ENCODE measurements around the gene IQCF6. TPM values are rescaled to one million over a fixed set of nuclear protein-coding genes. Genes with fewer than 3 reads are reported as not detected.
"Not testable (repeated sequence)": the region's sequence is repeated elsewhere in the genome, so short reads cannot be mapped to it uniquely, and the experiment has no call there.

IQCF6 gene
- total and polyA plus RNA-seq, 2 experiments from 2014 or later, result not detected

- not testable (repeated sequence) for H3K27me3 ChIP-seq (ENCODE audit: insufficient read depth); ATAC-seq; DNase-seq (ENCODE audit: low spot score); H3K36me3 Mint-ChIP-seq (ENCODE audit: low read depth); H3K27ac Mint-ChIP-seq; H3K4me1 ChIP-seq (ENCODE audit: insufficient read depth); H4K20me1 ChIP-seq (replicated peaks; ENCODE audit: insufficient read depth); H2AFZ ChIP-seq; H3K9me2 ChIP-seq (ENCODE audit: insufficient read depth); H3K27me3 Mint-ChIP-seq (ENCODE audit: insufficient read depth, low read depth, poor library complexity); H3K9me3 Mint-ChIP-seq; H3K4me3 Mint-ChIP-seq; H3K27ac ChIP-seq (ENCODE audit: low read depth); H3K4me3 ChIP-seq; H3K4me1 Mint-ChIP-seq; H3F3A ChIP-seq (replicated peaks; ENCODE audit: low read depth); H3K4me2 ChIP-seq; H3K79me2 ChIP-seq (replicated peaks; ENCODE audit: insufficient read depth); H3K36me3 ChIP-seq (ENCODE audit: insufficient read depth)
Measured at GRCh38 chr3:51787576-51787975, 8.5 kb upstream of the IQCF6 start.

- Histone ChIP-seq H3K4me2 (no peak overlapping the region), H3K36me3 (ENCODE audit: insufficient read depth) (no peaks in the 10 kb centered on the region), H3K79me2 (replicated peaks; ENCODE audit: insufficient read depth) (no peaks in the 10 kb centered on the region), H2AFZ (no peak overlapping the region), H3K4me1 (ENCODE audit: insufficient read depth) (no peaks in the 10 kb centered on the region), H3F3A (replicated peaks; ENCODE audit: low read depth) (no peaks in the 10 kb centered on the region), H3K27ac (ENCODE audit: low read depth) (no peak overlapping the region), H3K27me3 (ENCODE audit: insufficient read depth) (no peaks in the 10 kb centered on the region), H3K9me2 (ENCODE audit: insufficient read depth) (0 out of 2 replicates have a peak, but pooled peaks cover 3% of the 10 kb centered on the region), H4K20me1 (replicated peaks; ENCODE audit: insufficient read depth) (no peaks in the 10 kb centered on the region), H3K4me3 (no peak overlapping the region)
- Mint-ChIP-seq H3K9me3 (peaks cover 5% of the 10 kb centered on the region; the same call in 1 of the 3 replicates), H3K4me3 (no peak overlapping the region), H3K27me3 (ENCODE audit: insufficient read depth, low read depth, poor library complexity) (no peaks in the 10 kb centered on the region), H3K36me3 (ENCODE audit: low read depth) (no peaks in the 10 kb centered on the region), H3K4me1 (no peaks in the 10 kb centered on the region), H3K27ac (no peak overlapping the region)
- DNase-seq (ENCODE audit: low spot score) (no peak), ATAC-seq (no peak)
- TF ChIP-seq EZH2phosphoT487 (IDR thresholded peaks at IDR 0.05; ENCODE audit: unreplicated experiment) (no peak), ETS1 (IDR thresholded peaks at IDR 0.05) (no peak), STAT1 (IDR thresholded peaks at IDR 0.05; ENCODE audit: unreplicated experiment) (no peak), EZH2 (IDR thresholded peaks at IDR 0.05; ENCODE audit: low read depth, unreplicated experiment) (no peak), ZNF462 (CRISPR knock-in tag; IDR thresholded peaks at IDR 0.05) (no peak), JUNB (IDR thresholded peaks at IDR 0.05; ENCODE audit: unreplicated experiment) (no peak), CREB1 (CRISPR knock-in tag; IDR thresholded peaks at IDR 0.05; ENCODE audit: low read depth) (no peak), POLR2AphosphoS5 (IDR thresholded peaks at IDR 0.05; ENCODE audit: low read depth) (no peak)
- TF ChIP-seq, protein P1, sequence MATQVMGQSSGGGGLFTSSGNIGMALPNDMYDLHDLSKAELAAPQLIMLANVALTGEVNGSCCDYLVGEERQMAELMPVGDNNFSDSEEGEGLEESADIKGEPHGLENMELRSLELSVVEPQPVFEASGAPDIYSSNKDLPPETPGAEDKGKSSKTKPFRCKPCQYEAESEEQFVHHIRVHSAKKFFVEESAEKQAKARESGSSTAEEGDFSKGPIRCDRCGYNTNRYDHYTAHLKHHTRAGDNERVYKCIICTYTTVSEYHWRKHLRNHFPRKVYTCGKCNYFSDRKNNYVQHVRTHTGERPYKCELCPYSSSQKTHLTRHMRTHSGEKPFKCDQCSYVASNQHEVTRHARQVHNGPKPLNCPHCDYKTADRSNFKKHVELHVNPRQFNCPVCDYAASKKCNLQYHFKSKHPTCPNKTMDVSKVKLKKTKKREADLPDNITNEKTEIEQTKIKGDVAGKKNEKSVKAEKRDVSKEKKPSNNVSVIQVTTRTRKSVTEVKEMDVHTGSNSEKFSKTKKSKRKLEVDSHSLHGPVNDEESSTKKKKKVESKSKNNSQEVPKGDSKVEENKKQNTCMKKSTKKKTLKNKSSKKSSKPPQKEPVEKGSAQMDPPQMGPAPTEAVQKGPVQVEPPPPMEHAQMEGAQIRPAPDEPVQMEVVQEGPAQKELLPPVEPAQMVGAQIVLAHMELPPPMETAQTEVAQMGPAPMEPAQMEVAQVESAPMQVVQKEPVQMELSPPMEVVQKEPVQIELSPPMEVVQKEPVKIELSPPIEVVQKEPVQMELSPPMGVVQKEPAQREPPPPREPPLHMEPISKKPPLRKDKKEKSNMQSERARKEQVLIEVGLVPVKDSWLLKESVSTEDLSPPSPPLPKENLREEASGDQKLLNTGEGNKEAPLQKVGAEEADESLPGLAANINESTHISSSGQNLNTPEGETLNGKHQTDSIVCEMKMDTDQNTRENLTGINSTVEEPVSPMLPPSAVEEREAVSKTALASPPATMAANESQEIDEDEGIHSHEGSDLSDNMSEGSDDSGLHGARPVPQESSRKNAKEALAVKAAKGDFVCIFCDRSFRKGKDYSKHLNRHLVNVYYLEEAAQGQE (IDR thresholded peaks at IDR 0.05; ENCODE audit: unreplicated experiment), result no peak
- TF ChIP-seq, protein P2, sequence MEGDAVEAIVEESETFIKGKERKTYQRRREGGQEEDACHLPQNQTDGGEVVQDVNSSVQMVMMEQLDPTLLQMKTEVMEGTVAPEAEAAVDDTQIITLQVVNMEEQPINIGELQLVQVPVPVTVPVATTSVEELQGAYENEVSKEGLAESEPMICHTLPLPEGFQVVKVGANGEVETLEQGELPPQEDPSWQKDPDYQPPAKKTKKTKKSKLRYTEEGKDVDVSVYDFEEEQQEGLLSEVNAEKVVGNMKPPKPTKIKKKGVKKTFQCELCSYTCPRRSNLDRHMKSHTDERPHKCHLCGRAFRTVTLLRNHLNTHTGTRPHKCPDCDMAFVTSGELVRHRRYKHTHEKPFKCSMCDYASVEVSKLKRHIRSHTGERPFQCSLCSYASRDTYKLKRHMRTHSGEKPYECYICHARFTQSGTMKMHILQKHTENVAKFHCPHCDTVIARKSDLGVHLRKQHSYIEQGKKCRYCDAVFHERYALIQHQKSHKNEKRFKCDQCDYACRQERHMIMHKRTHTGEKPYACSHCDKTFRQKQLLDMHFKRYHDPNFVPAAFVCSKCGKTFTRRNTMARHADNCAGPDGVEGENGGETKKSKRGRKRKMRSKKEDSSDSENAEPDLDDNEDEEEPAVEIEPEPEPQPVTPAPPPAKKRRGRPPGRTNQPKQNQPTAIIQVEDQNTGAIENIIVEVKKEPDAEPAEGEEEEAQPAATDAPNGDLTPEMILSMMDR (conservative IDR thresholded peaks at IDR 0.05; ENCODE audit: low read depth in 2 of 2), result no peak
Measured at GRCh38 chr3:51786267-51786666, 7.2 kb upstream of the IQCF6 start.
